HG03571 (cell line): ENCODE measurements around the gene BLOC1S1.

ENCODE experiments used
- ATAC-seq: cut with Tn5 transposase; IDR thresholded peaks from one replicate; pipeline ENCODE4 v1.9.1; 2021; ENCODE audit not compliant: unreplicated experiment

The BLOC1S1 gene

GRCh38 chr12:55715833-55716581, at the start of gene BLOC1S1:
TSS of gene BLOC1S1 (plus strand) at chr12:55716046. CDS start at chr12:55716052, 6 bp downstream.
- ATAC-seq = peak; percentile 89

GRCh38 chr12:55666508-55666907, 49.3 kb upstream of the BLOC1S1 start:
- no peak for ATAC-seq

- no peak for ATAC-seq
Measured at GRCh38 chr12:55670276-55670675, 45.6 kb upstream of the BLOC1S1 start.

GRCh38 chr12:55671746-55672145, 44.1 kb upstream of the BLOC1S1 start:
- no peak for ATAC-seq

GRCh38 chr12:55673638-55674037, 42.2 kb upstream of the BLOC1S1 start:
- ATAC-seq = peak; percentile 99

GRCh38 chr12:55675666-55676065, 40.2 kb upstream of the BLOC1S1 start:
- no peak for ATAC-seq

- no peak for ATAC-seq
Measured at GRCh38 chr12:55676707-55677106, 39.1 kb upstream of the BLOC1S1 start.

- no peak for ATAC-seq
Measured at GRCh38 chr12:55679691-55680090, 36.2 kb upstream of the BLOC1S1 start.

GRCh38 chr12:55681142-55682077, 34.4 kb upstream of the BLOC1S1 start:
- no peak for ATAC-seq

GRCh38 chr12:55682087-55682796, 33.6 kb upstream of the BLOC1S1 start:
- ATAC-seq = no peak

- ATAC-seq = no peak
Measured at GRCh38 chr12:55683676-55684075, 32.2 kb upstream of the BLOC1S1 start.

GRCh38 chr12:55684761-55685370, 31.0 kb upstream of the BLOC1S1 start:
- ATAC-seq = no peak

GRCh38 chr12:55685671-55686070, 30.2 kb upstream of the BLOC1S1 start:
- no peak for ATAC-seq

GRCh38 chr12:55686366-55687010, 29.4 kb upstream of the BLOC1S1 start:
- no peak for ATAC-seq

- ATAC-seq = no peak
Measured at GRCh38 chr12:55687746-55688145, 28.1 kb upstream of the BLOC1S1 start.

GRCh38 chr12:55688716-55689655, 26.9 kb upstream of the BLOC1S1 start:
- ATAC-seq = no peak

GRCh38 chr12:55692631-55693322, 23.1 kb upstream of the BLOC1S1 start:
- ATAC-seq = no peak

- ATAC-seq = no peak
Measured at GRCh38 chr12:55693323-55694187, 22.3 kb upstream of the BLOC1S1 start.
